ENCODE results near the gene BOC. TPM values are rescaled to one million over a fixed set of nuclear protein-coding genes. Genes with fewer than 3 reads are reported as not detected.

The BOC gene
- polyA plus RNA-seq, 1 donor = 55.3 TPM

DNA sequence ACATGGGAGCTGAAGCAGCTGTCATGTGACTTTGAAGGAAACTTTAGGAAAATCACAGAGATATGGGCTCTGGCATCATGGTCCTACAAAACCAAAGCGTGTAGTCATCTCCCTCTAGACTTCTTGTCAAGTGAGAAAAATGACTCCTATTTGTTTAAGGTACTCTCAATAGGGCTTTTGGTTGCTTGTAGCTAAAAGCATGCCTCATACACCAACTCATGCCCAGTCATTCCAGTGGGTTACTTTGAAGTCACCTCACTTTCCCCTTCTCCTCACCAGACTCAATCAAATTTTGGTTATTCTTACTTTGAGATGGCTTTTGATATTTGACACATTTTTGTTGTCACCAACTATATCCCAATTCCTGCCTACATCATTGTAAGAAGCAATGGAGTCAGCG is 81.6 kb downstream of the BOC start:
- DNase-seq = no peak

DNA sequence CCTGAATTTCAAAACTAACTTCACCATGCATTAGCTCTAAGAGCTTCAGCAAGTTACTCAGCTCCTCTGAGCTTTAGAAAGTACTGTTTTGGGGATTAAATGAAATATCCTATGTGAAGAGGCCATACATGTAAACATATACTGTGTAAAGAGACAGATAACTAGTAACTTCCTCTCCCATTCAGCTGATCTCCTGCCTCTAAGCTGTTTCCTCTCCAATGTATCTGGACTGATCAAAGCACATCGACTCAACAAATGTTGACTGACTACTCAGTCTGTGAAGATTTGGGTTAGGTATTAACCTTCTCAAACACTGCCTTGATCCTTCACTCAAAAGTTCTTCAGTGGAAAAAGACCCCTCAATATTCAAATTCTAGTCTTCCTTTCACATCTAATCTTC is 82.0 kb downstream of the BOC start:
- DNase-seq = no peak

DNA sequence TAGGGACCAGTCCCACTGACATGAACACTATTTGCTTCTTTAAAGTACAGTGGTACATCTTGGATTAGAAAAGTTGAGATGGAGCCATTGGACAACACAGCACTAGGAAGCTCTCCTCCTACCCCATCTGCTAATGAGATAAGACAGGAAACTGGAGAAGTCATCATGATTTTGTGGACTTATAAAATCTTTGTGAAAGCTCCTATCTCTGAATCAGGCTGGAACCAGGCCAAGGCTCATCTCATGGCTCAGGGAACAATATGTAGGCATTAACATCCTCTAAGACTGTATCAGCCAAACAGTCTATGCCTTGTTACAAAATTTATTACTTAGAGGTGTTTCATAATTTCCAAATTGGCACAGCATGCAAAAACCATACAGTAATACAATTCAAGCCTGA is 84.1 kb downstream of the BOC start:
- DNase-seq = no peak

GRCh38 chr3:113297287-113297686 is 85.9 kb downstream of the BOC start:
- DNase-seq = no peak

GRCh38 chr3:113297841-113298240 is 86.5 kb downstream of the BOC start:
- DNase-seq = no peak

- DNase-seq = no peak
Observed at GRCh38 chr3:113300596-113300995, 89.2 kb downstream of the BOC start.

- DNase-seq = no peak
Observed at GRCh38 chr3:113304102-113304501, 92.7 kb downstream of the BOC start.

DNA sequence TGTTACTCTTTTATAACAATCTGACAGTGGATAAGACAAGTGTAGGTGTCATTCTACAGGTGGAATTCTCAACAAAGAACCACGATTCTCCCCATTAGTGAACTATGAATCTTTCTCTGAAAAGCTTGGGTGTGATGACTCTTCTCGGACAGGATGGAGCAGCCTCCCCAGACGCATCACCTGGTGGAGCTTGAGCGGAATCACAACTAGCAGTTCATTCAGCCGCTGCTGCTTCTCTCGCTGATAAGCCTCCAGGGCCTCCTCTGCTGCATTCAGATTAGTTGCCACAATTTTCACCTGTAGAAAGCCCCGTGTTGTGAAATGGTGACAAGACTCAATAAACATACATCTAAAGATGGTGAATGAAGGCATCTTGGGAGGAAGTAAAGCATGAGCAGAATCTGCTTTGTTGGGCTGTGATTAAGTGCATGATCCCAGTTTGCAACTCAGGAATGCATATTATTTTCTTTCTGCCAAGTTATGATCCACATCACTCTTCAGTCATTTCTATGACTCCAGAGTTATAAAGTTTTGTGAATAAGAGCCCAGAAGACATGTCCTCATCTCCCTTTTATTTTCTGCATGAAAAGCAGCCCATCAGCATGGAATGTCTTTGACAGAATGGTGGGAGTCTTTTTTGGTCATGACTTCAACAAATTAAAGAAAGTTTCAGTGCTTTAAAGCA is 93.6 kb downstream of the BOC start:
- no peak for DNase-seq

DNA sequence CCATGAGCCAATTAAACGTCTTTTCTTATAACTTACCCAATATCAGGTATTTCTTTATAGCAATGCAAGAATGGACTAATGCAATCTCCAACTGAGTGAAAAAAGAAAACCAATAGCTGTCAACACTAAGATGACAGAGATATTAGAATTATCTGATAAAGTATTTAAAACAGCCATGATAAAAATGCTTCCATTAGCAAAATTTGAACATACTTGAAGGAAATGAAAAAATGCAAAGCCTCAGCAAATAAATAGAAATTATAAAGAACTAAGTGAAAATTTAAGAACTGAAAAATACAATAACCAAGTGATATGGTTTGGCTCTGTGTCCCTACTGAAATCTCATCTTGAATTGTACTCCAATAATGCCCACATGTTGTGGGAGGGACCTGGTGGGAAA is 99.6 kb downstream of the BOC start:
- no peak for DNase-seq

- no peak for DNase-seq
Observed at GRCh38 chr3:113312416-113312815, 101.1 kb downstream of the BOC start.

GRCh38 chr3:113314923-113315322 is 103.6 kb downstream of the BOC start:
- DNase-seq = no peak

GRCh38 chr3:113329757-113330156 is 118.4 kb downstream of the BOC start:
- DNase-seq = no peak

DNA sequence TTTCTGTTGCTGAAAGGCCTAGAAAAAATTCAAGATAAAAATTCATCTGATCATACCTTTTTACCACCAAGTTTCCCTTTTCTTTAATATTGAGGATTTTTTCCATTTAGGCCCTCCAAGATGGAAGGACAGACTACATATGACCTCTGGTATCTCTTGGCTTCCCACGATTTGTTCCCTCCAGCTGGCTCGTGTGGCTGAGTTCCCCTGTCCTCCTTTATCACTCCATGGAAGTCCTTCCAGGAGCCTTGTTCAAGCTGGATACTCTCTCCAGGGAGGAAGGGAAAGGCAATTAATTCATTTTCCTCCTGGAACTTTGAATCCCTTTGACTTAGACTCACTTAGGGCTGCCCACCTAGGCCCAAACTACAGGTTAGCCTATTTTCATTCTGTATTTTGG is 119.4 kb downstream of the BOC start:
- no peak for DNase-seq

GRCh38 chr3:113331187-113331586 is 119.8 kb downstream of the BOC start:
- DNase-seq = no peak

Other genes starting within 250 kb of the BOC start
- 1.7 TPM for gene CD200R1, start 236.5 kb upstream of the BOC start, polyA plus RNA-seq (ENCODE audit: insufficient read length)
- gene GTPBP8, start 220.6 kb upstream of the BOC start, polyA plus RNA-seq (ENCODE audit: insufficient read length) = 19.5 TPM
- gene CFAP44, start 229.9 kb downstream of the BOC start, polyA plus RNA-seq (ENCODE audit: insufficient read length) = 4.7 TPM

Measured in hindlimb muscle (tissue), 1 donor.